A673 (cell line): ENCODE results near the gene NDUFA13. TPM values are rescaled to one million over a fixed set of nuclear protein-coding genes. Genes with fewer than 3 reads are reported as not detected.

ENCODE experiments used
- BruUV-seq: library from RNA; stranded (reverse); fragments of 400-500 nt; replicated peaks from 2 replicates; lab custom pipeline; 2021; lab: Mats Ljungman, UMichigan
- CTCF ChIA-PET: fragments of 300-600 bp; sonication (Branson Sonifier 250); formaldehyde crosslinking; loops from one replicate; lab custom pipeline; 2022; ENCODE audit warnings: antibody characterized with exemption; lab: Charles Lee
- POLR2A ChIA-PET: fragments of 300-600 bp; sonication (Branson Sonifier 250); formaldehyde crosslinking; loops from one replicate; lab custom pipeline; 2022; ENCODE audit warnings: antibody characterized with exemption; ENCODE audit not compliant: low non-redundant PET; lab: Charles Lee
- DNase-seq: peaks from one replicate; pipeline ENCODE4 v3.0.0-alpha.2; 2015; ENCODE audit warnings: low spot score
- H3K27ac ChIP-seq: fragments of 200-600 bp; sonication (generic); 2 replicates; pipeline ENCODE4 v1.5.1; 2016; ENCODE audit warnings: mixed run types, low read depth, mild to moderate bottlenecking, mixed read lengths, antibody characterized with exemption, low read length; ENCODE audit not compliant: poor library complexity, severe bottlenecking
- H3K27me3 ChIP-seq: fragments of 200-600 bp; sonication (generic); replicated peaks from 2 replicates; pipeline ENCODE4 v1.6.1; 2017; ENCODE audit warnings: mixed run types, low read depth, mild to moderate bottlenecking, mixed read lengths, antibody characterized with exemption, low read length; ENCODE audit not compliant: insufficient read depth, poor library complexity
- H3K36me3 ChIP-seq: fragments of 200-600 bp; sonication (generic); 2 replicates; pipeline ENCODE4 v1.6.1; 2016; ENCODE audit warnings: mixed run types, mild to moderate bottlenecking, mixed read lengths, antibody characterized with exemption, low read length; ENCODE audit not compliant: insufficient read depth, poor library complexity, severe bottlenecking
- H3K4me1 ChIP-seq: fragments of 200-600 bp; sonication (generic); 2 replicates; pipeline ENCODE4 v1.6.1; 2017; ENCODE audit warnings: mixed run types, mild to moderate bottlenecking, mixed read lengths, antibody characterized with exemption, low read length; ENCODE audit not compliant: insufficient read depth, poor library complexity, severe bottlenecking
- H3K4me3 ChIP-seq: fragments of 200-600 bp; sonication (generic); 2 replicates; pipeline ENCODE4 v1.5.1; 2016; ENCODE audit warnings: low read depth, mixed run types, mild to moderate bottlenecking, mixed read lengths, low read length; ENCODE audit not compliant: poor library complexity, severe bottlenecking
- H3K9me3 ChIP-seq: fragments of 200-600 bp; sonication (generic); 2 replicates; pipeline ENCODE4 v1.6.1; 2016; ENCODE audit warnings: mixed run types, low read depth, mild to moderate bottlenecking, mixed read lengths, antibody characterized with exemption, low read length; ENCODE audit not compliant: poor library complexity, severe bottlenecking
- CTCF ChIP-seq: fragments of 300-800, 200-600 bp; sonication (generic); conservative IDR thresholded peaks from 2 replicates; pipeline ENCODE4 v1.5.1; 2017; ENCODE audit warnings: low read depth, mild to moderate bottlenecking, antibody characterized with exemption, low read length, moderate library complexity, mixed read lengths
- EZH2 ChIP-seq: fragments of 200-600 bp; sonication (generic); IDR thresholded peaks from 2 replicates; pipeline ENCODE4 v1.6.1; 2017; ENCODE audit warnings: borderline replicate concordance, low read depth, mild to moderate bottlenecking, mixed read lengths, antibody characterized with exemption, low read length; ENCODE audit not compliant: poor library complexity, severe bottlenecking
- intact Hi-C: fragments of 100-400 bp; cut with micrococcal nuclease; formaldehyde crosslinking; loops from one replicate; pipeline ENCODE4 v1.10.0; 2022; ENCODE audit not compliant: unreplicated experiment
- total RNA-seq: library from RNA; stranded (reverse); gene quantifications from 2 replicates; pipeline ENCODE4 v1.2.3, GENCODE V29; 2021

The NDUFA13 gene
- total RNA-seq, 1 experiment from 2014 or later, result 431 TPM

- DNase-seq, result peak; percentile 97
- intact Hi-C loops, result loop anchor here (2.0 to 5.0 kb wide), 2 partner anchors 122 to 342 kb away; no protein-coding TSS in a partner anchor
- Histone ChIP-seq H3K4me3 (peak overlapping the region; percentile 25), H3K4me1 (peaks cover 39% of the 10 kb centered on the region), H3K36me3 (peaks cover 18% of the 10 kb centered on the region), H3K9me3 (no peaks in the 10 kb centered on the region), H3K27ac (peak overlapping the region; percentile 91), H3K27me3 (no peaks in the 10 kb centered on the region)
- CTCF ChIA-PET, result no interaction called here
- BruUV-seq, result TSS peak; percentile 95
- TF ChIP-seq CTCF, result no peak
- no peak for TF ChIP-seq EZH2
- POLR2A ChIA-PET, result no interaction called here
Observed at GRCh38 chr19:19488875-19489690, 26.9 kb upstream of the NDUFA13 start.

DNA sequence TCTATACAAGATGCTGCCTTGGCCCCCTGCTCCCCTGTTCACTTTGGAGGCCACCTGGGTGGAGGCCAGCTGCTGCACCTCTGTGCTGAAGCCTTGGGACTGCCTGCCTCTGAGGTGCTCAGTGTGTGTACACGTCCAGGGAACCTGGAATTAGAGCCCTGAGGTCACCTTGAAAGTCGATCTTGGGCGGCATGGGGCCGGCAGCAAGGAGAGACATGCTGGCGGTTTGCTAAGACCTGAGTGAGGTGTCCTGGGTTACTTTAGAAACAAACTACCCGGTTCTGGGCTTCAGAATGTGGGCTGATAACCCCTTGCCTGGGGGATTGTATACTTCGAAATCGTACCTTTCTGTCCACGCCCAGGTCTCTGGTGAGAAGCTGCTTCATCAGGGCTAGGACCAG is 26.2 kb upstream of the NDUFA13 start:
- H3K4me1 ChIP-seq, result peaks cover 42% of the 10 kb centered on the region
- ChIA-PET CTCF (interaction anchor here (1.0 to 2.3 kb wide), 5 partner anchors 51 to 344 kb away, joined by 3 to 6 read pairs (median 5); no protein-coding TSS in a partner anchor), POLR2A (no interaction called here)
- DNase-seq, result no peak
- intact Hi-C loops, result loop anchor here (2.0 to 5.0 kb wide), 3 partner anchors 123 to 343 kb away; no protein-coding TSS in a partner anchor
- TF ChIP-seq EZH2 (no peak), CTCF (no peak)
- H3K27ac ChIP-seq, result peak overlapping the region; percentile 91
- peaks cover 25% of the 10 kb centered on the region for H3K36me3 ChIP-seq
- H3K9me3 ChIP-seq, result no peaks in the 10 kb centered on the region
- H3K27me3 ChIP-seq, result no peaks in the 10 kb centered on the region
- BruUV-seq, result TSS peak; percentile 12
- H3K4me3 ChIP-seq, result no peak overlapping the region

- Histone ChIP-seq H3K9me3 (no peaks in the 10 kb centered on the region), H3K4me1 (peaks cover 42% of the 10 kb centered on the region), H3K27me3 (no peaks in the 10 kb centered on the region), H3K4me3 (no peak overlapping the region), H3K27ac (peak overlapping the region; percentile 91), H3K36me3 (peaks cover 26% of the 10 kb centered on the region)
- intact Hi-C loops, result loop anchor here (5.0 kb wide), 1 partner anchor 303 kb away; no protein-coding TSS in a partner anchor
- POLR2A ChIA-PET, result interaction anchor here (0.7 kb wide), 1 partner anchor 121 kb away, joined by 3 read pairs; no protein-coding TSS in a partner anchor
- no TSS peak for BruUV-seq
- CTCF ChIA-PET, result interaction anchor here (0.7 to 2.3 kb wide), 7 partner anchors 51 to 344 kb away, joined by 3 to 6 read pairs (median 4); no protein-coding TSS in a partner anchor
- peak; percentile 86 for DNase-seq
- TF ChIP-seq EZH2, result no peak
- peak; percentile 85 for TF ChIP-seq CTCF
Observed at GRCh38 chr19:19490214-19490968, 25.6 kb upstream of the NDUFA13 start.
